Testis (tissue), 3 donors: Measurements from ENCODE around the gene HMX1. TPM values are rescaled to one million over a fixed set of nuclear protein-coding genes. Genes with fewer than 3 reads are reported as not detected.

Experiments
- DNase-seq: peaks from one replicate; pipeline ENCODE4 v3.0.0-alpha.2; 2019
- H3K27ac ChIP-seq, 2 donors: fragments of 200-600 bp; sonication (generic); one replicate each; pipeline ENCODE4 v1.5.1; 2019
- H3K27me3 ChIP-seq: fragments of 200-600 bp; sonication (generic); one replicate; pipeline ENCODE4 v1.5.1; 2019
- H3K36me3 ChIP-seq: fragments of 200-600 bp; sonication (generic); one replicate; pipeline ENCODE4 v1.5.1; 2017; ENCODE audit warnings: low read depth; ENCODE audit errors: missing control alignments
- H3K4me1 ChIP-seq: fragments of 200-600 bp; sonication (generic); one replicate; pipeline ENCODE4 v1.5.1; 2019
- H3K4me3 ChIP-seq, 2 donors: fragments of 200-600 bp; sonication (generic); one replicate each; pipeline ENCODE4 v1.5.1; 2017 to 2019
- H3K9me3 ChIP-seq: fragments of 200-600 bp; sonication (generic); one replicate; pipeline ENCODE4 v1.5.1; 2017
- CTCF ChIP-seq, 3 experiments: fragments of 450-650 bp in 2 of 3; fragments of 200-600 bp in 1 of 3; sonication (generic) in 1 of 3; IDR thresholded peaks; one replicate each; pipeline ENCODE4 v1.5.1; 2016 to 2019; ENCODE audit warnings: antibody characterized with exemption in 3 of 3, mild to moderate bottlenecking in 2 of 3, moderate library complexity in 1 of 3
- POLR2A ChIP-seq: fragments of 450-650 bp; IDR thresholded peaks from one replicate; pipeline ENCODE4 v1.6.1; 2017; ENCODE audit warnings: antibody characterized with exemption, mild to moderate bottlenecking, moderate library complexity
- WGBS, 2 donors: methylation state at CpG; one replicate each; pipeline ENCODE4 v1.1.5; 2018; 5-methylcytosine and 5-hydroxymethylcytosine counted together
- intact Hi-C: fragments of 100-400 bp; cut with DNase I; formaldehyde crosslinking; loops from one replicate; pipeline ENCODE4 v1.15.1; 2023; ENCODE audit warnings: low total_unique reads
- polyA plus RNA-seq: library from polyadenylated mRNA; stranded (reverse); fragments of 350-450 nt; fragmentation: Illumina TruSeq; extraction: RNeasy Lipid Tissue Mini Kit (QIAGEN cat#74804); gene quantifications from one replicate; pipeline ENCODE4 v1.2.3, GENCODE V29; 2014; ENCODE audit warnings: low read depth, low replicate concordance; ENCODE audit not compliant: insufficient read depth
- total RNA-seq, 2 donors: library from RNA; depleted of rRNA; stranded (reverse); fragments of >200 nt; gene quantifications; one replicate each; pipeline ENCODE4 v1.2.3, GENCODE V29; 2016

The HMX1 gene
- total and polyA plus RNA-seq, 3 donors from 2014 or later: 0.65 to 7.3 (median 4.2) TPM

GRCh38 chr4:8879574-8879973, 7.9 kb upstream of the HMX1 start:
- no peak for DNase-seq
- WGBS, 2 donors: 78 to 84% methylated on average over 7 to 8 of the region's 8 CpGs
- no peaks in the 10 kb centered on the region for H3K4me1 ChIP-seq
- no peaks in the 10 kb centered on the region for H3K9me3 ChIP-seq
- H3K4me3 ChIP-seq: no peak overlapping the region
- no peak overlapping the region for H3K27ac ChIP-seq
- TF ChIP-seq POLR2A (no peak), CTCF (IDR thresholded peaks at IDR 0.05) (no peak)
- H3K36me3 ChIP-seq: no peaks in the 10 kb centered on the region
- H3K27me3 ChIP-seq: no peaks in the 10 kb centered on the region
- intact Hi-C loops: no loop called here

- H3K27me3 ChIP-seq: no peaks in the 10 kb centered on the region
- no peaks in the 10 kb centered on the region for H3K4me1 ChIP-seq
- no peaks in the 10 kb centered on the region for H3K36me3 ChIP-seq
- no peaks in the 10 kb centered on the region for H3K9me3 ChIP-seq
- H3K4me3 ChIP-seq: no peak overlapping the region
- H3K27ac ChIP-seq: no peak overlapping the region
- 23 to 47% methylated on average over 9 to 11 of the region's 11 CpGs for WGBS, 2 donors
- TF ChIP-seq CTCF (IDR thresholded peaks at IDR 0.05) (no peak), POLR2A (no peak)
- intact Hi-C loops: no loop called here
- DNase-seq: no peak
Observed at GRCh38 chr4:8878421-8878820, 6.8 kb upstream of the HMX1 start.

GRCh38 chr4:8877780-8878040, 6.1 kb upstream of the HMX1 start:
- H3K9me3 ChIP-seq: no peaks in the 10 kb centered on the region
- no peaks in the 10 kb centered on the region for H3K4me1 ChIP-seq
- H3K27ac ChIP-seq: no peak overlapping the region
- no peak overlapping the region for H3K4me3 ChIP-seq
- no peak for DNase-seq
- intact Hi-C loops: no loop called here
- H3K27me3 ChIP-seq: no peaks in the 10 kb centered on the region
- H3K36me3 ChIP-seq: no peaks in the 10 kb centered on the region
- TF ChIP-seq CTCF (IDR thresholded peaks at IDR 0.05): no peak
- TF ChIP-seq POLR2A: no peak
- 19 to 21% methylated on average over 3 to 7 of the region's 12 CpGs for WGBS, 2 donors

- H3K4me3 ChIP-seq: no peak overlapping the region
- no peak for DNase-seq
- no peaks in the 10 kb centered on the region for H3K9me3 ChIP-seq
- H3K4me1 ChIP-seq: no peaks in the 10 kb centered on the region
- intact Hi-C loops: no loop called here
- no peak for TF ChIP-seq CTCF (IDR thresholded peaks at IDR 0.05)
- 18 to 35% methylated on average over 8 to 11 of the region's 11 CpGs for WGBS, 2 donors
- no peaks in the 10 kb centered on the region for H3K27me3 ChIP-seq
- no peak overlapping the region for H3K27ac ChIP-seq
- no peaks in the 10 kb centered on the region for H3K36me3 ChIP-seq
Observed at GRCh38 chr4:8876982-8877779, 5.5 kb upstream of the HMX1 start.
